Measurements from ENCODE around the gene CRB2. TPM values are rescaled to one million over a fixed set of nuclear protein-coding genes. Genes with fewer than 3 reads are reported as not detected.

CRB2 gene
- total and polyA plus RNA-seq, 2 of the 13 experiments (the other 11 are each of a cell fraction or from before 2014, with no cell fraction given): 0.01 to 0.29 TPM

DNA sequence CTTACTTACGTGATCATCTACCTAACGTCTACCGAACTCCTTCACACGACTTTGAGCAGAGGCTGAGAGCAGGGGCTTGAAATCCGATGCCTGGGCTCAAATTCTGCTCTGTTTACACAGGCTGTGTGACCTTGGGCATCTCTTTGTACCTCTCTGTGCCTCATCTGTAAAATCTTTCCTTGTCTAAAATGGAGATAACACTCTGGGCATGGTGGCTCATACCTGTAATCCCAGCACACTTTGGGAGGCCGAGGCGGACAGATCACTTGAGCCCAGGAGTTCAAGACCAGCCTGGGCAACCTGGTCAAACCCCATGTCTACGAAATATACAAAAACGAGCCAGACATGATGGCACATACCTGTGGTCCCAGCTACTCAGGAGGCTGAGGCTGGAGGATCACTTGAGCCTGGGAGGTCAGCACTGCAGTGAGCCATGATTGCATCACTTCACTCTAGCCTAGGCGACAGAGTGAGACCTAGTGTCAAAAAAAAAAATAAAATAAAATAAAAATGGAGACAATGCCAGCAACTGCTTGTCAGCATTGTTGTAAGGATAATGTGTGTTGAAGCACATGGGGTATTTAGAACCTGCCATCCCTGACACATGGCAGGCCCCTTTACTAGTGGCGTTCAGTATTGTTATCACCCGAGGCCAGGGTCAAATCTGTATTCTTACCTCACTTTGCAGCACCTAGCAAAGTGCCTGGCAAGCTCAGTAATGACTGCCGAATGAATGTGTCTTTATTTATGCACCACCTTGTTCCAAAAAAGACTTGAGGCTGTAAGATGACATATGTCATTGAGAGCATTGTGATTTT lies 32.6 kb upstream of the CRB2 start (continued):
- TF ChIP-seq ZFP36 (IDR thresholded peaks at IDR 0.05; ENCODE audit: borderline replicate concordance, low read depth, low read length, partially characterized antibody): peak; percentile 59
- no peak for TF ChIP-seq MLLT10 (CRISPR knock-in tag; IDR thresholded peaks at IDR 0.05)
- TF ChIP-seq ZNF768 (CRISPR knock-in tag; IDR thresholded peaks at IDR 0.05): peak; percentile 97
- no peak for TF ChIP-seq CCAR2 (optimal IDR thresholded peaks at IDR 0.05; ENCODE audit: low read depth, low read length)
- TF ChIP-seq ZNF382 (CRISPR knock-in tag; IDR thresholded peaks at IDR 0.05; ENCODE audit: borderline replicate concordance): no peak
- TF ChIP-seq, protein P1, sequence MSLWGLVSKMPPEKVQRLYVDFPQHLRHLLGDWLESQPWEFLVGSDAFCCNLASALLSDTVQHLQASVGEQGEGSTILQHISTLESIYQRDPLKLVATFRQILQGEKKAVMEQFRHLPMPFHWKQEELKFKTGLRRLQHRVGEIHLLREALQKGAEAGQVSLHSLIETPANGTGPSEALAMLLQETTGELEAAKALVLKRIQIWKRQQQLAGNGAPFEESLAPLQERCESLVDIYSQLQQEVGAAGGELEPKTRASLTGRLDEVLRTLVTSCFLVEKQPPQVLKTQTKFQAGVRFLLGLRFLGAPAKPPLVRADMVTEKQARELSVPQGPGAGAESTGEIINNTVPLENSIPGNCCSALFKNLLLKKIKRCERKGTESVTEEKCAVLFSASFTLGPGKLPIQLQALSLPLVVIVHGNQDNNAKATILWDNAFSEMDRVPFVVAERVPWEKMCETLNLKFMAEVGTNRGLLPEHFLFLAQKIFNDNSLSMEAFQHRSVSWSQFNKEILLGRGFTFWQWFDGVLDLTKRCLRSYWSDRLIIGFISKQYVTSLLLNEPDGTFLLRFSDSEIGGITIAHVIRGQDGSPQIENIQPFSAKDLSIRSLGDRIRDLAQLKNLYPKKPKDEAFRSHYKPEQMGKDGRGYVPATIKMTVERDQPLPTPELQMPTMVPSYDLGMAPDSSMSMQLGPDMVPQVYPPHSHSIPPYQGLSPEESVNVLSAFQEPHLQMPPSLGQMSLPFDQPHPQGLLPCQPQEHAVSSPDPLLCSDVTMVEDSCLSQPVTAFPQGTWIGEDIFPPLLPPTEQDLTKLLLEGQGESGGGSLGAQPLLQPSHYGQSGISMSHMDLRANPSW (CRISPR knock-in tag; IDR thresholded peaks at IDR 0.05; ENCODE audit: borderline replicate concordance): no peak
- peak; percentile 90 for TF ChIP-seq ZMYM3 (CRISPR knock-in tag; IDR thresholded peaks at IDR 0.05)
- TF ChIP-seq MTA1 (CRISPR knock-in tag; IDR thresholded peaks at IDR 0.05; ENCODE audit: borderline replicate concordance): no peak
- TF ChIP-seq, protein P2, sequence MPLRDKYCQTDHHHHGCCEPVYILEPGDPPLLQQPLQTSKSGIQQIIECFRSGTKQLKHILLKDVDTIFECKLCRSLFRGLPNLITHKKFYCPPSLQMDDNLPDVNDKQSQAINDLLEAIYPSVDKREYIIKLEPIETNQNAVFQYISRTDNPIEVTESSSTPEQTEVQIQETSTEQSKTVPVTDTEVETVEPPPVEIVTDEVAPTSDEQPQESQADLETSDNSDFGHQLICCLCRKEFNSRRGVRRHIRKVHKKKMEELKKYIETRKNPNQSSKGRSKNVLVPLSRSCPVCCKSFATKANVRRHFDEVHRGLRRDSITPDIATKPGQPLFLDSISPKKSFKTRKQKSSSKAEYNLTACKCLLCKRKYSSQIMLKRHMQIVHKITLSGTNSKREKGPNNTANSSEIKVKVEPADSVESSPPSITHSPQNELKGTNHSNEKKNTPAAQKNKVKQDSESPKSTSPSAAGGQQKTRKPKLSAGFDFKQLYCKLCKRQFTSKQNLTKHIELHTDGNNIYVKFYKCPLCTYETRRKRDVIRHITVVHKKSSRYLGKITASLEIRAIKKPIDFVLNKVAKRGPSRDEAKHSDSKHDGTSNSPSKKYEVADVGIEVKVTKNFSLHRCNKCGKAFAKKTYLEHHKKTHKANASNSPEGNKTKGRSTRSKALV (CRISPR knock-in tag; IDR thresholded peaks at IDR 0.05): no peak
- TF ChIP-seq ZNF296 (CRISPR knock-in tag; conservative IDR thresholded peaks at IDR 0.05): no peak
- no peak for TF ChIP-seq ZNF598 (CRISPR knock-in tag; IDR thresholded peaks at IDR 0.05; ENCODE audit: borderline replicate concordance)
- no peak for TF ChIP-seq ZNF468 (CRISPR knock-in tag; IDR thresholded peaks at IDR 0.05)
- TF ChIP-seq, protein P3, sequence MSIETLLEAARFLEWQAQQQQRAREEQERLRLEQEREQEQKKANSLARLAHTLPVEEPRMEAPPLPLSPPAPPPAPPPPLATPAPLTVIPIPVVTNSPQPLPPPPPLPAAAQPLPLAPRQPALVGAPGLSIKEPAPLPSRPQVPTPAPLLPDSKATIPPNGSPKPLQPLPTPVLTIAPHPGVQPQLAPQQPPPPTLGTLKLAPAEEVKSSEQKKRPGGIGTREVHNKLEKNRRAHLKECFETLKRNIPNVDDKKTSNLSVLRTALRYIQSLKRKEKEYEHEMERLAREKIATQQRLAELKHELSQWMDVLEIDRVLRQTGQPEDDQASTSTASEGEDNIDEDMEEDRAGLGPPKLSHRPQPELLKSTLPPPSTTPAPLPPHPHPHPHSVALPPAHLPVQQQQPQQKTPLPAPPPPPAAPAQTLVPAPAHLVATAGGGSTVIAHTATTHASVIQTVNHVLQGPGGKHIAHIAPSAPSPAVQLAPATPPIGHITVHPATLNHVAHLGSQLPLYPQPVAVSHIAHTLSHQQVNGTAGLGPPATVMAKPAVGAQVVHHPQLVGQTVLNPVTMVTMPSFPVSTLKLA (IDR thresholded peaks at IDR 0.05): peak; percentile 87
- no peak for TF ChIP-seq HNRNPL (IDR thresholded peaks at IDR 0.05; ENCODE audit: low read depth, low read length)
- no peak for TF ChIP-seq NRL (CRISPR knock-in tag; IDR thresholded peaks at IDR 0.05; ENCODE audit: borderline replicate concordance)
- TF ChIP-seq, protein P4, sequence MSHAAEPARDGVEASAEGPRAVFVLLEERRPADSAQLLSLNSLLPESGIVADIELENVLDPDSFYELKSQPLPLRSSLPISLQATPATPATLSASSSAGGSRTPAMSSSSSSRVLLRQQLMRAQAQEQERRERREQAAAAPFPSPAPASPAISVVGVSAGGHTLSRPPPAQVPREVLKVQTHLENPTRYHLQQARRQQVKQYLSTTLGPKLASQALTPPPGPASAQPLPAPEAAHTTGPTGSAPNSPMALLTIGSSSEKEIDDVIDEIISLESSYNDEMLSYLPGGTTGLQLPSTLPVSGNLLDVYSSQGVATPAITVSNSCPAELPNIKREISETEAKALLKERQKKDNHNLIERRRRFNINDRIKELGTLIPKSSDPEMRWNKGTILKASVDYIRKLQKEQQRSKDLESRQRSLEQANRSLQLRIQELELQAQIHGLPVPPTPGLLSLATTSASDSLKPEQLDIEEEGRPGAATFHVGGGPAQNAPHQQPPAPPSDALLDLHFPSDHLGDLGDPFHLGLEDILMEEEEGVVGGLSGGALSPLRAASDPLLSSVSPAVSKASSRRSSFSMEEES (CRISPR knock-in tag; IDR thresholded peaks at IDR 0.05): no peak
- TF ChIP-seq, protein P5, sequence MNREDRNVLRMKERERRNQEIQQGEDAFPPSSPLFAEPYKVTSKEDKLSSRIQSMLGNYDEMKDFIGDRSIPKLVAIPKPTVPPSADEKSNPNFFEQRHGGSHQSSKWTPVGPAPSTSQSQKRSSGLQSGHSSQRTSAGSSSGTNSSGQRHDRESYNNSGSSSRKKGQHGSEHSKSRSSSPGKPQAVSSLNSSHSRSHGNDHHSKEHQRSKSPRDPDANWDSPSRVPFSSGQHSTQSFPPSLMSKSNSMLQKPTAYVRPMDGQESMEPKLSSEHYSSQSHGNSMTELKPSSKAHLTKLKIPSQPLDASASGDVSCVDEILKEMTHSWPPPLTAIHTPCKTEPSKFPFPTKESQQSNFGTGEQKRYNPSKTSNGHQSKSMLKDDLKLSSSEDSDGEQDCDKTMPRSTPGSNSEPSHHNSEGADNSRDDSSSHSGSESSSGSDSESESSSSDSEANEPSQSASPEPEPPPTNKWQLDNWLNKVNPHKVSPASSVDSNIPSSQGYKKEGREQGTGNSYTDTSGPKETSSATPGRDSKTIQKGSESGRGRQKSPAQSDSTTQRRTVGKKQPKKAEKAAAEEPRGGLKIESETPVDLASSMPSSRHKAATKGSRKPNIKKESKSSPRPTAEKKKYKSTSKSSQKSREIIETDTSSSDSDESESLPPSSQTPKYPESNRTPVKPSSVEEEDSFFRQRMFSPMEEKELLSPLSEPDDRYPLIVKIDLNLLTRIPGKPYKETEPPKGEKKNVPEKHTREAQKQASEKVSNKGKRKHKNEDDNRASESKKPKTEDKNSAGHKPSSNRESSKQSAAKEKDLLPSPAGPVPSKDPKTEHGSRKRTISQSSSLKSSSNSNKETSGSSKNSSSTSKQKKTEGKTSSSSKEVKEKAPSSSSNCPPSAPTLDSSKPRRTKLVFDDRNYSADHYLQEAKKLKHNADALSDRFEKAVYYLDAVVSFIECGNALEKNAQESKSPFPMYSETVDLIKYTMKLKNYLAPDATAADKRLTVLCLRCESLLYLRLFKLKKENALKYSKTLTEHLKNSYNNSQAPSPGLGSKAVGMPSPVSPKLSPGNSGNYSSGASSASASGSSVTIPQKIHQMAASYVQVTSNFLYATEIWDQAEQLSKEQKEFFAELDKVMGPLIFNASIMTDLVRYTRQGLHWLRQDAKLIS (CRISPR knock-in tag; IDR thresholded peaks at IDR 0.05): no peak
